ENCODE results near the gene HDAC4. TPM values are rescaled to one million over a fixed set of nuclear protein-coding genes. Genes with fewer than 3 reads are reported as not detected.

HDAC4 gene
- total RNA-seq, 2 donors from 2014 or later, result 49.8 to 71.7 TPM

DNA sequence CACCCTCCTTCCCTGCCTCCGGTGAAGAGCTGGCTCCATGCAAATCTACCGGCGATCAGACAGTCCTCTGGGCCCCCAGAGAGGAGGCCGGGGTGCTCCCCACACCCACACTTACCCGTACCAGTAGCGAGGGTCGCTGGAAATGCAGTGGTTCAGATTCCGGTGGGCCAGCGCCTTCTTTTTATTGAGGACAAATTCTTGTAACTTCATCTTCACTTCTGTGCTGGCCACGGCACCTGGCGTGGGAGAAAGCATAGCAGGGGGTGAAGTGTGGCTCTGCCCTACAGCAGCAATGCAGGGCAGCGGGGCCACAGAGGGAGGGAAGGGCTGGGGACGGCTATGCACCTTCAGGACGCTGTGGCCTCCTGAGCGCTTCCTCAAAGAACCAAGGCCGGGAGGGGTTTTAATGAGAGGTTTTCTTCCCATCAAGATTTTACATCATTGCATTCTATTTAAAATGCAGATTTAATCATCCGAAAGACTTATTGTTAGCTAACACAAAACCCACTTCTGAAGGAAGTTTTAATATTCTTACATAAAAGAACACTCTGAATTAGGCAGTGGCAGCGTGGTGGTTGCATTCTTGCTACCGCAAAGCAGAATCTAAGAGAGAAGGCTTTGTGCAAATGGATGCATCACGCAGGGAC is 237.0 kb downstream of the HDAC4 start:
- peak overlapping the region; percentile 39 for H3K27ac Mint-ChIP-seq
- H3K4me3 Mint-ChIP-seq, result peak overlapping the region in 1 of 2 donors; percentile 37
- ATAC-seq (replicated peaks in 1 of 2) (no peak), DNase-seq (no peak)
- H3K27me3 Mint-ChIP-seq (ENCODE audit: low read depth), result no peaks in the 10 kb centered on the region
- H3K36me3 Mint-ChIP-seq (ENCODE audit: insufficient read depth in 2 of 2), result peaks cover 5 to 7% of the 10 kb centered on the region in 2 donors
- peaks cover 0 to 6% of the 10 kb centered on the region in 2 donors for H3K9me3 Mint-ChIP-seq
- H3K4me1 Mint-ChIP-seq (ENCODE audit: low read depth), result peaks cover 19% of the 10 kb centered on the region

DNA sequence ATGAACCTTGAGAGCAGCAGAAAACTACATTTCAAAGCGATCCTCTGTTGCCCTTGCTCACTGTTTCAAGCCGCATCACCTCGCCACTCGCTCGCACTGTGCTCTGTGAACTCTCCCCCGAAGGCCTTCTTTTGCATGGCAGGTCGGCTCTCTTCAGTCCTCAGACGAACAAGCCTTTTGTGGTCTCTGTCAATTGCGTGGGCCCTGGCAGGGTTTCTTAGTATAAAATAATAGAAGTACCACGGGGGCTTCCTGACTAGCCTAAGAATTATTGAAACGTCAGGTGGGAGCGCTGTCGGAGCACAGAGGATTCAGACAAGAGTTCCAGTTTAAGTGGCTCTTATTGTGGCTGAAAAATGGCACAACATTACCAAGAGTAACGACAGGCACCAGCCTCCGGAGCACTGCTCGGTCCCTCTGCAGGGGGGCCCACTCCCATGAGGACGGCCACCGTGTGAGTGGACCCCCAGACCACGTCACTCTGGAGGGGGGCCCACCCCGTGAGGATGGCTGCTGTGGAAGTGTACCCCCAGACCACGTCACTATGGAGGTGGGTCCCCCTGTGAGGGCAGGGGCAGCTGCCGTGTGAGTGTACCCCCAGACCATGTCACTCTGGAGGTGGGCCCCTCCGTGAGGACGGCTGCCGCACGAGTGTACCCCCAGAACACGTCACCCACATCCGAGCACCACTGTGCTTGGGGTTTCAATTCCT is 237.7 kb downstream of the HDAC4 start:
- H3K4me1 Mint-ChIP-seq (ENCODE audit: low read depth), result peaks cover 19% of the 10 kb centered on the region
- H3K27ac Mint-ChIP-seq, result no peak overlapping the region
- DNase-seq (no peak), ATAC-seq (replicated peaks in 1 of 2) (no peak)
- H3K36me3 Mint-ChIP-seq (ENCODE audit: insufficient read depth in 2 of 2), result peaks cover 5 to 8% of the 10 kb centered on the region in 2 donors
- peaks cover 0 to 6% of the 10 kb centered on the region in 2 donors for H3K9me3 Mint-ChIP-seq
- H3K27me3 Mint-ChIP-seq (ENCODE audit: low read depth), result no peaks in the 10 kb centered on the region
- no peak overlapping the region for H3K4me3 Mint-ChIP-seq

DNA sequence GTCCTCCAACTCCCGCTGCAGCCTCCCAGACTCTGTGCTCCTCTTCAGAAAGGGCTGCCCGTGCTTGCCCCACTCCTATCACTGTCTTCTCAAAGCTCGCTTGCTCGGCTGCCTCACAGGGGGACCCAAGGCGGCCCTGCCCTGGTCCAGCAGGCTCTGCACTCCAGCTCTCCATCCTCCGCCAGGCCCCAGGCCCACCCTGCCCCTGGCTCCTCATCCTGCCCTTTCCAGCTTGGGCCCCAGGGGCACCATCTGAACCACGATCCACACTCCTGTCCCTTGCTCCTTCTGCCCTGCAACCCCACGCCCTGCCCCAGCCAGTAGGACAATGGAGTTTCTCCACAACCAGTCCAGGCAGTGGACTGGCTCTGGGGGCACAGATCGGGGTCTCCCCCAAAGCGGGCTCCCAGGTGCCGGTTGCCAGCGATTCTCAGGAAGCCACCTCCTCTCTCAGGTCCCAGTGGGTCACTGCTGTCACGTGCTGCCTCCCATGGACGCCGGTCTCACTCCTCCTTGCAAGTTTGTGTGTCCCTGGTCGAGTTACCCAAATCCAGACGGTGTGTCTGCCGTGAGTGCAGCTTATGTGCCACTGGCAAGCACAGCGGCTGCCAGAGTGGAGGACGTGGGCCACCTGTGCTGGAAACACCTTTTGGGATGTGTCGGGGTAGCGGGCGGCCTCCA is 238.5 kb downstream of the HDAC4 start:
- Mint-ChIP-seq H3K4me3 (no peak overlapping the region), H3K27me3 (ENCODE audit: low read depth) (no peaks in the 10 kb centered on the region), H3K9me3 (peaks cover 0 to 6% of the 10 kb centered on the region in 2 donors), H3K36me3 (ENCODE audit: insufficient read depth in 2 of 2) (peaks cover 5 to 8% of the 10 kb centered on the region in 2 donors), H3K27ac (no peak overlapping the region), H3K4me1 (ENCODE audit: low read depth) (peaks cover 19% of the 10 kb centered on the region)
- DNase-seq, result no peak
- ATAC-seq (replicated peaks in 1 of 2), result no peak

DNA sequence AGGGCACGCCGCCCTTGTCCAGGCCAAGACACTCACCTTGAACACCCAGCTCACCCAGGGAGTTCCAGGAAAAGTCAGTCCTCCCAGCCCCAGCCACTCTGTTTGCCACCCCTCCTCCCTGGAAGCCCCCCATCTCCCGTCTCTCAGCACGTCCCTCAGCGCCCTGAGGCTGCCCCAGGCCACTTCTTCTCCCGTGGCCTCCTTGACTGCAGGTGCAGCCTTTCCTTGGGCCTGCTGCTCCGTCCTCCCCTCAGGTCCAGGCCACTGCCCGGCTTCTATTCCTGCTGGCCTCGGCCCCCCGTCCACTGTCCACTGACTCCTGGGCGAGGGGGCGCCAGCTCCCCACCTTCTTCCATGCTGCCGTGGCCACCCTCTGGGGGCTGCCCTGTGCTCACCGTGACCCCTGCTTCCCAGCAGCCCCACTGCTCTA is 239.1 kb downstream of the HDAC4 start:
- H3K27me3 Mint-ChIP-seq (ENCODE audit: low read depth), result no peaks in the 10 kb centered on the region
- ATAC-seq (replicated peaks in 1 of 2) (no peak), DNase-seq (no peak)
- H3K4me3 Mint-ChIP-seq, result no peak overlapping the region
- H3K4me1 Mint-ChIP-seq (ENCODE audit: low read depth), result peaks cover 19% of the 10 kb centered on the region
- peaks cover 5 to 8% of the 10 kb centered on the region in 2 donors for H3K36me3 Mint-ChIP-seq (ENCODE audit: insufficient read depth in 2 of 2)
- no peak overlapping the region for H3K27ac Mint-ChIP-seq
- peaks cover 0 to 6% of the 10 kb centered on the region in 2 donors for H3K9me3 Mint-ChIP-seq

DNA sequence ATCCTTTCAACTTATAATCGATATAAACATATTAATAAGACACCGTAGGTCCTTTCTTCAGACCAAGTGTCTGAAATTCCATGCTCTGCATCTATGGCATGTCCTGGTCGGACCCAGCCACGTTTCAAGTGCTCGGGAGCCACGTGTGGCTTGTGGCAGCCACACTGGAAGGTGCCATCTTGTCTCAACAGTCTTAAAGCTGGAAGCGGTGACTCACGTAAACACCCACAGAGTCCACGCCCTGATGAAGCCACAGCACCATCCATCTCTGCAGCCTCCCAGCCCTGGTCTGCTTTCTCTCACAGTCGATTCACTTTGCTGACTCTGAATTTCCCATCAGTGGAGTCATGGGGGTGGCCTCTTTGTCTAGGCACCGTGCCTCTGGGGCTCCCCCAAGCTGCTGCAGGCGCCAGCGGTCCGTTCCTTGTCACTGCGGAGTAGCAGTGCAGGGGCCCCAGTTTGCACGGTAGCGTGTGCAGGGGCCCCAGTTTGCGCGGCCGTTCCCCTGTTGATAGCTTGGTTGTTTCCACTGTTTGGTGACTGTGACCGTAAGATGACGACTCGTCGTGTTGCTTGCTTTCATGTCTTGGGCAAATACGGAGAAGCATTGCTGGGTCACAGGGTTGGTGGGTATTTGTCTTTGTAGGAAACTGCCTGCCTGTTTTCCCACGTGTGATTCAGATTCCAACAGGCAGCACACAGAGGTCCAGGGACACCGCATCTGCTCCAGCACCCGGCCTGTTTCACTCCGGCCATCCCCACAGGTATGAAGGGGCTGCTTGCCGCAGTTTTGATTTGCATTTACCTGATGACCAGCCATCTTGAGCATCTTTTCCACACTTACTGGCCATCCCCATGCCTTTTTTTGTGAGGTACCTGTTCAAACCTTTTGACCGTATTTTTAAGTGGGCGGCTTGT is 240.3 kb downstream of the HDAC4 start:
- Mint-ChIP-seq H3K9me3 (peaks cover 0 to 6% of the 10 kb centered on the region in 2 donors), H3K36me3 (ENCODE audit: insufficient read depth in 2 of 2) (peaks cover 8% of the 10 kb centered on the region in 2 donors), H3K27ac (no peak overlapping the region), H3K4me1 (ENCODE audit: low read depth) (peaks cover 19% of the 10 kb centered on the region), H3K4me3 (no peak overlapping the region), H3K27me3 (ENCODE audit: low read depth) (no peaks in the 10 kb centered on the region)
- ATAC-seq (replicated peaks in 1 of 2), result no peak
- DNase-seq, result no peak

DNA sequence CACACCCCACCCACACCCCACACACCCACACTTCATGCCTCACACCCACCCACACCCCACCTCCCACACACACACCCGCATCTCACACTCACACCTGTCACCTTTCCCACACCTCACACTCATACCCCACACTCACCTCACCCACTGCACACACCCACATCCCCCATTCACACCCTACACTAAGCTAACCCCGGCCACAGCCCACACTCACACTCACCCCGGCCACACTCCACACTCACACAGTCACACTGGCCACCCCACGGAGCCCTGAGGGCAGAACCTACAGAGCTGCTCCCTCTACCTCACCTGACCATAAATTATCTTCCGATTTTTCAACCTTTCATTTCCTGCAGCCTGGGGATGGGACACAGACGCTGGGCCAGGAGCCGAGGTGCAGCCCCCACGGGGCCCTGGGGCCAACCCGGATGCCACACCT is 241.3 kb downstream of the HDAC4 start:
- DNase-seq, result no peak
- Mint-ChIP-seq H3K4me3 (no peak overlapping the region), H3K4me1 (ENCODE audit: low read depth) (peaks cover 10% of the 10 kb centered on the region), H3K9me3 (peaks cover 0 to 6% of the 10 kb centered on the region in 2 donors), H3K27ac (peak overlapping the region; percentile 79), H3K36me3 (ENCODE audit: insufficient read depth in 2 of 2) (peaks cover 8 to 14% of the 10 kb centered on the region in 2 donors), H3K27me3 (ENCODE audit: low read depth) (no peaks in the 10 kb centered on the region)
- ATAC-seq (replicated peaks in 1 of 2), result no peak

DNA sequence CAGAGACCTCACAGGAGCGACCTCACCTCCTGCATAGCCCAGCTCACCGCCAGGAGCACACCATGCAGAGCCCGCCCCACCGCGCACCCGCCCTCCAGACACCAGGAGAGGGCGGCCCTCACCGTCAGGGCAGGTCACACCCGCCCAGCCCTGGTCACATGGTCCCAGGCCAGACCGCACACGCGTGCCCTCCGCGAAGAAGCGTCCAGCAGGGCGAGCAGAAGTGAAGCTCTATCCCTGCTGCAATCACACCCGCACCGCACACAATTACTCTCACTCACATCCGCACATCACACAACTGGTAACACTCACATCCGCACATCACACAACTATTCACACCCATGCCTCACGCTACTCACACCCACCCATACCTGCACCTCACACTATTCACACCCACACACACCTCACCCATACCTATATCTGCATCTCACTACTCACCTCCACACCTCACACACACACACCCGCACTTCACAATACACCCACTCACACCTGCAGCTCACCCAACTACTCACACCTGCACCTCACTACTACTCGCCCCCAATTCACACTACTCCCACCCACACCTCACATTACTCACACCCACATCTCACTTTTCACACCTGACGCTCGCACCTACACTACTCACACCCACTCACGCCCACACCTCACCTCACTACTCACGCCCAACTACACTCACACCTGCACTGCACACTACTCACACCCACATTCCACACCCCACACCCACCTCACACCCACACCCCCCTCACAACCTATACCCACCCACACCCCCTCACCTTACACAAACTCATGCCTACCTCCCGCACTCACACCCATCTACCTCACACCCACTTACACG is 242.0 kb downstream of the HDAC4 start:
- ATAC-seq (replicated peaks in 1 of 2) (peak; percentile 13 to 22), DNase-seq (no peak)
- Mint-ChIP-seq H3K27me3 (ENCODE audit: low read depth) (no peaks in the 10 kb centered on the region), H3K9me3 (peaks cover 0 to 6% of the 10 kb centered on the region in 2 donors), H3K36me3 (ENCODE audit: insufficient read depth in 2 of 2) (peaks cover 9 to 15% of the 10 kb centered on the region in 2 donors), H3K4me3 (no peak overlapping the region), H3K4me1 (ENCODE audit: low read depth) (peaks cover 5% of the 10 kb centered on the region), H3K27ac (no peak overlapping the region)

DNA sequence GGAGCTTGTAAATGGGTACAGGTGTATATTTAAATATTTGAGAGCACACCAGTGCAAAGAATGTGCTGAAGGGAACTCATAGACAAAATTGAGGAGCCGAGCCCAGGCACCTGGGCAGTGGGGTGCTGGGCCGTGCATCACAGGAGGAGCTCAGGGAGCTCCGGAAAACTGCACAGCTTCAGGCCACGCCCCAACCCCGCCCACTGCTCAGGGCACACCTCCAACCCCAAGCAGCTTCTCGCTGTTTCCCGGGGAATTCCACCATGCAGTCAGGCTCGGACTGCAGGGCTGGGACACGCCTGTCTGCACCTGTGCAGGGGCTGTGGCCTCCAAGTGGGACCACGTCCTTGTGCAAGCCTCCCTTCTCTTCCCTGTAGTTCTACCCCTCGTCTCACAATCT is 243.0 kb downstream of the HDAC4 start:
- Mint-ChIP-seq H3K27me3 (ENCODE audit: low read depth) (no peaks in the 10 kb centered on the region), H3K9me3 (peaks cover 0 to 6% of the 10 kb centered on the region in 2 donors), H3K36me3 (ENCODE audit: insufficient read depth in 2 of 2) (peaks cover 7 to 18% of the 10 kb centered on the region in 2 donors)

DNA sequence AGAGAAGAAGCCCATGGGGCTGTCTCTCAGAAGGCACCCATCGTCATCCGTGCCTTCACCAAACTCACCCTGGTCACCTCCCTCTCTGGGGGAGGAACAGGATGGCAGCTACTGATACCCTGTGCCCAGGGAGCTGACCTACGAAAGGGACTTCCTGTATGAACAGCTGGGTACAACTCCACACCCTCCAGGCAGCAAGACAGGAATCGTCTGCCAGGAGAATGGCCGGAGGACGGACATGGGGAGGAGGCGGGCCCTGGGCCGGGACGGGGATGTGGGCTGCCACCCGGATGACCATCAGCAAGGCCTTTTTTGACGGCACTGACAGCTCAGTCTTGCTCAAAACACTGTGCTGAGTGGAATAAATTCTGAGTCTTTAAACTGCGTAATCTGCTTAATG is 243.6 kb downstream of the HDAC4 start:
- no peak overlapping the region for H3K27ac Mint-ChIP-seq
- H3K4me1 Mint-ChIP-seq (ENCODE audit: low read depth), result peaks cover 5% of the 10 kb centered on the region
- H3K9me3 Mint-ChIP-seq, result peaks cover 0 to 6% of the 10 kb centered on the region in 2 donors
- no peak for ATAC-seq (replicated peaks in 1 of 2)
- no peak overlapping the region for H3K4me3 Mint-ChIP-seq
- no peak for DNase-seq
- H3K27me3 Mint-ChIP-seq (ENCODE audit: low read depth), result no peaks in the 10 kb centered on the region
- peaks cover 7 to 18% of the 10 kb centered on the region in 2 donors for H3K36me3 Mint-ChIP-seq (ENCODE audit: insufficient read depth in 2 of 2)

More for the DNA sequence above, 243.0 kb downstream of the HDAC4 start:
- H3K27ac Mint-ChIP-seq, result no peak overlapping the region
- H3K4me1 Mint-ChIP-seq (ENCODE audit: low read depth), result peaks cover 5% of the 10 kb centered on the region
- no peak overlapping the region for H3K4me3 Mint-ChIP-seq
- ATAC-seq (replicated peaks in 1 of 2) (no peak), DNase-seq (no peak)

DNA sequence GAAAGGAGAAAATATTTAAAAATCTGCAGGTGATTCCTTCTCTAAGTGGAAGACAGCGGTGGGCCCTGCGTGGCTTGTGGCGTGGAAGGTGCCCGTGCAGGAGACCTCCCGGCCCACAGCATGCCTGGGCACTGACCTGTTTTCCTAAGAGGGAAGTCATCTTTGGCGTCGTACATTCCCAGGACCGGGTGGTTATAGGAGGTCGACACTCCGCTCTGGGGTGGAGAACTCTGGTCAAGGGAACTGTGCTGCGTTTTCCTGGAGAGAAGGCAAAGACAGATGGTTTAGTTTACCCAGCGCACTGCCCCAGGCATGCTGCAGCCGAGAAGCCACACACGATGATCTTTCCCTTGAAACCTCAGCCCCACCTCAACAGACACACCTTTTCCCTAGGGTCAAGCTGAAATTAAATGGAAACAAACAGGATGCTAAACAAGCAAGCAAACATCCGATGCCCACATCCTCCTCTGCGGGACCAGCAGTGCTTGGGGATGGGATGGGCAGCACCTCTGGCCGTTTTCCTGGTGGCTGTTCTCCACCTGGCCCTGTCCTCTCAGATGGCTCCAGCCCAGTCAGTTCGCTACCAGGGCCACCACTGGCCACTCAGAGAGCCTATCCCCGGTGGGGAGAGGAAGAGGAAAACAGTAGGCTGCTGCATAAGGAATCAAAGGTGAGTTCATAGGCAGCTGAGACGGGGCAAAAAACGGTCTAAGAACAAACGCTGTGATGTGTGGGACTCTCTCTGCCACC is 244.1 kb downstream of the HDAC4 start:
- no peak overlapping the region for H3K4me3 Mint-ChIP-seq

DNA sequence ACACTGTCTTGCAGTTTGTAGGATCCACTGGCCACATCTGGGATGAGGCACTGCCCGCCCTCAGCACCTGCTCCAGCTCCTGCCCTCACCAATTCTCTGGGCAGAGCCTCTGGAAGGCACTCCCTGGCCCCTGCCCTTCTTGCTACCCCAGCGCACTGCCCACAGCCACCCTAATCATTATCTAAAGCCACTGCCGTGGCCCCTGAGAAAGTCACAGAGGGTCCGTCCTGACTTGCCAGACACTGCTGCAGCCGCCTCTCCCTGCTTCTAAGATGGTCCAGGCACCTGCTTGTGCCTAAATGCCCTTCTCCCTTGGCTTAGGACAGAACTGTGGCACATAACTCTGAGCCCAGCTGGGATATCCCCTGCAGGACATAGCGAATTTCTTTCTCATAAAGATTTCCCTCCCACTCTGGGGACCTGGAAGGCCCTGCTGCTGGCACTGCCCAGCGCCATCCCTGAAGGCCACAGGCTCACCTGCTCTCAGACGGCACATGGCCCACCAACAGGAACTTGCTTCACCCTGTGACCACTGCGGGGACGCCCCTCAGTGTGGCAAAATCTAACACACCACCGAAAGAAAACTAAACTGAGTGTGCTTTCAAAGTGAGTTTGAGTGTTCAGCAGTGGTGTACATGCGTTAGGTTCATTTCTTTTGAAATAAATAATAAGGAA is 244.9 kb downstream of the HDAC4 start:
- peaks cover 4 to 18% of the 10 kb centered on the region in 2 donors for H3K36me3 Mint-ChIP-seq (ENCODE audit: insufficient read depth in 2 of 2)

More for the DNA sequence above, 244.1 kb downstream of the HDAC4 start:
- no peak overlapping the region for H3K27ac Mint-ChIP-seq
- DNase-seq, result no peak
- no peak for ATAC-seq (replicated peaks in 1 of 2)
- H3K27me3 Mint-ChIP-seq (ENCODE audit: low read depth), result no peaks in the 10 kb centered on the region
- H3K4me1 Mint-ChIP-seq (ENCODE audit: low read depth), result peaks cover 5% of the 10 kb centered on the region
- H3K9me3 Mint-ChIP-seq, result peaks cover 0 to 6% of the 10 kb centered on the region in 2 donors
- H3K36me3 Mint-ChIP-seq (ENCODE audit: insufficient read depth in 2 of 2), result peaks cover 3 to 18% of the 10 kb centered on the region in 2 donors

More for the DNA sequence above, 244.9 kb downstream of the HDAC4 start:
- no peak for DNase-seq
- peaks cover 6% of the 10 kb centered on the region for H3K4me1 Mint-ChIP-seq (ENCODE audit: low read depth)
- no peaks in the 10 kb centered on the region for H3K27me3 Mint-ChIP-seq (ENCODE audit: low read depth)
- H3K27ac Mint-ChIP-seq, result no peak overlapping the region
- ATAC-seq (replicated peaks in 1 of 2), result no peak
- H3K9me3 Mint-ChIP-seq, result peaks cover 0 to 6% of the 10 kb centered on the region in 2 donors
- H3K4me3 Mint-ChIP-seq, result no peak overlapping the region

All from activated T-cell treated with anti-CD3 and anti-CD28 coated beads, Interleukin-2, amount 50 U/mL, for 72 hours (primary cell).